T1000 (cell line): Measurements from ENCODE around the gene CLEC10A.
"Not testable (repeated sequence)": the region's sequence is repeated elsewhere in the genome, so short reads cannot be mapped to it uniquely, and the experiment has no call there.

Source experiments
- DNase-seq: peaks from one replicate; lab custom pipeline; 2025; ENCODE audit warnings: mixed read lengths; lab: John Stamatoyannopoulos, UW

CLEC10A gene

DNA sequence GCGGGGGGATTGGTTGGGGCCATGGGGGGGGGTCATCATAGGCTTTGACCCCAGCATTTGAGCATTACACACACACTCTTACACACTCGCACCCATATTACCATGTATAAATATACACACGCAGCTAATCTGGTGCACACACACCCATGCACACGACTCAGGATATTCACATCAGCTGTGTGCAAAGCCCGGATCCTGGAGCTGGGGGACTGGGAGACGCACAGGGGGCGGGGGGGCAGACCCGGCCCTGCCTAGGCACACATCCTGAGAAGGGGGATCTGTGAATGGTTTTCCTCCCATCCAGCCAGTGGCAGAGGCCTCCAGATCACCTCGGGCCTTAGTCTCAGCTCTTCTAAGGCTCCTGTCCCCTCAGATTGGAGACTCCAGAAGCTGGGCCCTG is 28.9 kb upstream of the CLEC10A start:
- no peak for DNase-seq

DNA sequence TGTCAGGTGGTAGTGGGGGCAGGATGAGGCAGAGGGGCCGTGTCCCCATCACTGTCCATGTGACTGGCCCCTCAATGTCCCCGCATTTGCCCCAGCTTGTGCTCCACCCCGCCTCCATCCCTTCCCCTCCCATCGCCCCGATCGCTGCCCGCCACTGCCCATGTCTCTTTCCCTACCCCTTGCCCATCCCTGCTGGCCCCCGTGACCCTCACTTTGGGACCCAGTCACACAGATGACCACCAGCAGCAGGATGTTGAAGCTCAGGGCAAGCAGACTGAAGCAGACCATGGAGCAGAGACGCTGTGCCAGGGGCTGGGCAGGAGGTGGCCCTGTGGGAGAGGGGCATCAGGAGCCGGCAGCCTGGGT is 28.5 kb upstream of the CLEC10A start:
- DNase-seq = no peak

DNA sequence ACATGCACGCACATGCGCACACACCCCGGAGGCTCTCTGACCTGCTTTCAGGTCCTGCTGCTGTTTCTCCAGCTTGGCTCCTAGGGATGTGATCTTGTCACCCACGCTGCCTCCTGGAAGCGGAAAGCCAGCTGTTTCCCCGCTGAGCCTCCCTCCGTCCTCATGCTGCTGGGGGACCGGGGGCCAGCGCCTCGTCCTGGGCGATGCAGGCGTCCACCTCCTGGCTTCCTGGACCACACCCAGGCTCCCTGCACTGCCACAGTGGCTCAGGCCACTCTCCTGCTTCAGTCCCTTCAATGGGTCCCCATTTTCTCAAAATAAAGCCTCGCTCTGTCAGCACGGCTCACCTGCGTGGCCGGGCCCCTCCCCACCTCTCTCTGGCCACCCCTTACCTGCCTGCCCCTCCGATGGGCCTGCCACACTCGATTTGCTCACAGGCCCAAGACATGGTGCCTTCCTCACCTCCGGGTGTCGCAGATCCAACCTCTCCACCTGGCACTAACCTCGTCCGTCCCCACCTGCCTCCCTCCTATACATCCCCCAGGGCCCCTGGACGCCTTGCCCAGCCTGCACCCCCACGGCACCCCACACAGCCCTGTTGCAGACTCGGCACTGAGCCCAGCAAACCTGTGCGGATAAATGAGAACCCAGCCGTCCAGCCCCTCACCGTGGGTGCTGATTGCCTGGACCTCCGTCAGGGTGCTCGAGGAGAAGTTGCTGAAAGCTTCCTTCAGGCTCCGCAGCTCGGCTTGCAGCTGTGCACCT is 27.9 kb upstream of the CLEC10A start:
- no peak for DNase-seq

DNA sequence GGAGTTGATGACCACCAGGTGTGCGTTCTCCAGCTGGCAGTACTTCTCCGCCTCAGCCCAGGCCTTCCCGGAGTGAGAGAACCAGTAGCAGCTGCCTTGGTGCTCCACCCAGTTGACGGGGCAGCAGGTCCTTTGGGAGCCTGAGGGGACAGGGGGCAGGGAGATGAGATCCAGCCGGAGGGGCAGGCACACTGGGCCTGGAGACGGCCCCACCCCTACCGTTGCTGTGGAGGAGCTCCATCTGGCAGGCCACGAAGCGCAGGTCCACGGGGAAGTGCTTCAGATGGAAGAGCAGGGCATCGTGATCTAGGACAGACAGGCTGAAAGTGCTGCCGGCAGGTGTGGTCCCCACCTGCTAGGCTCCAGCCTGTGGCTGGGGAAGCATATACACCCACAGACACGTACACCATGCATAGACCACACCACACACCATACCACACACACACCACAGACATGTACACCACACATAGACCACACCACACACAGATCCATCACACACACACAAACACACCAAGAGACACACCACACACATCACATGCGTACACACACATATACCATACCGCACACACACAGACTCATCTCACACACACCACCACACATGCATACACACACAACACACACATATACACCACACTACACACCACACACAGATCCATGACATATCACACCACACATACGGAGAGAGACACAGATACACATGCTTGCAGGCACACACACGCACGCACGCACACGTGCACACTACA is 27.1 kb upstream of the CLEC10A start:
- no peak for DNase-seq

DNA sequence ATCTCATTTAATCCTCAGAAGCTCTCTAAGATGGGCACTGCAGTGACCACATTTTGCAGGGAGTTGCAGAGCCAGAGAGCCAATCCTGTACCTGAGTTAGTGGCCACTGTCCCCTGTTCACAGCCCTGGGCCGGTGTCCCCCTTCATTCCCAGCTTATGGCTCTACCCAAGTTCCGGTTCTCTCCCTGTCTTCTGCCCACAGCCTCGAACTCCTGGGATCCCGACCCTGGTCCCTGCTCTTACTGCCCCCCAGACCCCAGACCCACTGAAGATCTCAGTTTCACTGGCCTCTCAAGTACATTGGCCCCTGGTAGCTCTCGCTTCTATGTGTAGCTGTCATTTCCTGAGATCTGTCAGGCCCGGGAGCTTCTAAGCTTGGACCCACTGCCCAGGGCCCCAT is 22.4 kb upstream of the CLEC10A start:
- no peak for DNase-seq

DNA sequence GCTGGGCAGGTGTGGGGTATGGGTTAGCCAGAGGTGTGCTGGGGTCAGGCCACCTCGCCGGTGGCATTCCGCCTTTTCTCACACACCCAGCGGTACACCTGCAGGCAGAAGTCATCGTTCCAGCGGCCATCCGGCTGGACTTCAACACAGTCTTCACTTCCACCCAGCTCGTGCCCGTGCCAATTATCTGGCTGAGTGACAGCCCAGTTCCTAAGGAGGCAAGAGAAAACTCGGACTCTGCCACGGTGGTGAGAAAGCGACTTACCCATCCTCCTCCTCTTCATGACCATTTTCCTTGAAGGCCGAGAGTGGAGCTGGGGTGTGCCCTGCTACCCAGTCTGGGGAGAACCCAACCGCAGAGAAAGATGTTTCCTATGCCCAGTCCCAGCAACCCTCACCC is 21.5 kb upstream of the CLEC10A start:
- DNase-seq = no peak

DNA sequence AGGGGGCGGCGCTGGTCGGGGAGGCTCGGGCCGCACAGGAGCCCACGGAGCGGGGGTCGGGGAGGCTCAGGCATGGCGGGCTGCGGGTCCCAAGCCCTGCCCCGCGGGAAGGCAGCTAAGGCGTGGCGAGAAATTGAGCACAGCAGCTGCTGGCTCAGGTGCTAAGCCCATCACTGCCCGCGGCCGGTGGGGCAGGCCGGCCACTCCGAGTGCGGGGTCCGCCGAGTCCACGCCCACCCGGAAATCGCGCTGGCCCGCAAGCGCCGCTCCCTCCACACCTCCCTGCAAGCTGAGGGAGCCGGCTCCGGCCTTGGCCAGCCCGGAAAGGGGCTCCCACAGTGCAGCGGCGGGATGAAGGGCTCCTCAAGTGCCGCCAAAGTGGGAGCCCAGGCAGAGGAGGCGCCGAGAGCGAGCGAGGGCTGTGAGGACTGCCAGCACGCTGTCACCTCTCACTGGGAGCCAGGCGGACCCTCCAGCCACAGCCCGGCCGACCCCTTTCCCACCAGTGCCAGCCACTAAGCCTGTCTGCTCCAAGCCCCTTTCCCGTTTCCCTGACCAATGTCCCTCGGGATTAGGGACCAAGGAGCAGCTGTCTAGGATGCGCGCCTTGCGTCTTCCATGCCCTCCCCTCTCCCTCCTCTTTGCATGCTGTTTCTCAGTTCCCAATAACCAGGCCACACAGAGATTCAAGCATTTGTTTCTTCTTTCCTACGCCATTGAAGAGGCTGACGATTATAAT is 20.8 kb upstream of the CLEC10A start:
- DNase-seq = not testable (repeated sequence)

DNA sequence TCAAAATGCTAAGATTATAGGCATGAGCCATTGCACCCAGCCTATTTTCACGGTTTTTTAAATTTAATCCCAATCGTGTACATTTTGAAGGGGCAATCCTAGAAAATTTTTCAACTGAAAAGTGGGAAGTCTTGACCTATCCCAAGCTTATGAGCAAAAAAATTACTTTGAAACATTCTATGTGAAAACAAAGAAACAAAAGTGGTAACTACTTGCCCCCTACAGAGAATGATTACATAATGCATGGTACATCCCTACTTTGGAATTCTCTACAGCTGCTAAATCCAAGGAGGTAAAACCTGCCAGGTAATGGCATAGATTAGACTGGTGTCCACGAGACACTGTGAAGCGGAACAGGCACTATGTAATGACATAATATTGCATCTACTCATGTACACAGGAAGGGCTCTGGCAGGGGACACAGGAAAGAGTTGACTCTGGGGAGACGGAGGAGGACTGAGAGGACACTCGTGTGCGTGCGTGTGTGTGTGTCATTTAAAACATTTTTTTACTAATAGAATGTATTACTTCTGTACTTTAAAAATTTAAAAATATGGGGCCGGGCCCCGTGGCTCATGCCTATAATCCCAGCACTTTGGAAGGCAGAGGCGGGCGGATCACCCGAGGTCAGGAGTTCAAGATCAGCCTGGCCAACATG is 18.9 kb upstream of the CLEC10A start:
- no peak for DNase-seq

DNA sequence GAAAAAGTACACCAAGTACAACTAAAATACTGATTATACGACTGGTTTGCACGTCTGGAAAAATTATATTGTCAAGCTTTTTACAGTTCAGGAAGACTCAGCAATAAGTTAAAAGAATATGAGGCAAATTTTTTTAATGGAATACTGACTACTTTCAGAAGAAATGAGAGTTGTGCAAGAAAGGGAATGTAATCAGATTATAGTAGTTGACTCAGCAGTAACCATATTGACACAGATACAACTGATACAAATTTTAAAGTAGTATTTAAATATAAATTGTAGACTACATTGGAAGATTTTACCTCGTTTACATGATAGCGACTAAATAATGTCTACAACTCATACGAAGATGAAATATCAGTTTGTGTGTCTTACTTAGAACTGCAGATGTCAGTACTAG is 17.9 kb upstream of the CLEC10A start:
- DNase-seq = no peak

DNA sequence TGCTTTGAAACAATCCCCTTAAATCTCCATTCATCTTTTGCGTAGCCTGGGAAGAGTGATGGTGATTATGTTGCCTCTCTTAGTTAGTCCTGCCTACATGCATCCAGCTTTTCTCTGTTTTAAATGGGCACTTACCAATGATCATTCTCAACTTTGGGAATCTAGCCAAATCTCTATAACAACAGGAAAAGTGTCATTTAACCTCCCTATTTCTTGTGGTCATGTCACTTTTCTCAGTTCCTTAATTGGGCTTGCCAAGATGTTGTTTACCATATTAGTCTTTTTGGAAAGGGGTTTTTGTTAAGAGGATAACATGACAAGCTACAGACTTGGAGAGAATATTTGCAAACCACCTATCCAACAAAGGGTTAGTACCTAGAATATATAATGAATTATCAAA is 15.6 kb upstream of the CLEC10A start:
- no peak for DNase-seq

DNA sequence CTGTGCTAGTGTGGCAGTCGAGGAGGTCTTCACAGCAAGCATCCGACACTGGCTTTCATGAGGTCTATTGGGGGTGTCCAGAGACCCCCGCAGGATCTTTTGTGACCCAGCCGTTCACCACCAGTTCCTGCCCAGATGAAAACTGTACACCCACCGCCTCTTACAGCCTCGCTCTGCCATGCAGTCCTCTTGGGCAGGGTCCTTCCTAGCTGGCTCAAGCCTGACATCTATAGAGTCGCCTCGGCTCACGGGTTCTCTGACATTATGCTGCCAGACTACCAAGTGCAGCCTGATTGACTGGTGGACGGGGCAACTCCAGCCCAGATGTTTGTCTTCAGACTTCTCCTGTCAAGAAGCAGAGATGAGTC is 14.6 kb upstream of the CLEC10A start:
- DNase-seq = no peak

DNA sequence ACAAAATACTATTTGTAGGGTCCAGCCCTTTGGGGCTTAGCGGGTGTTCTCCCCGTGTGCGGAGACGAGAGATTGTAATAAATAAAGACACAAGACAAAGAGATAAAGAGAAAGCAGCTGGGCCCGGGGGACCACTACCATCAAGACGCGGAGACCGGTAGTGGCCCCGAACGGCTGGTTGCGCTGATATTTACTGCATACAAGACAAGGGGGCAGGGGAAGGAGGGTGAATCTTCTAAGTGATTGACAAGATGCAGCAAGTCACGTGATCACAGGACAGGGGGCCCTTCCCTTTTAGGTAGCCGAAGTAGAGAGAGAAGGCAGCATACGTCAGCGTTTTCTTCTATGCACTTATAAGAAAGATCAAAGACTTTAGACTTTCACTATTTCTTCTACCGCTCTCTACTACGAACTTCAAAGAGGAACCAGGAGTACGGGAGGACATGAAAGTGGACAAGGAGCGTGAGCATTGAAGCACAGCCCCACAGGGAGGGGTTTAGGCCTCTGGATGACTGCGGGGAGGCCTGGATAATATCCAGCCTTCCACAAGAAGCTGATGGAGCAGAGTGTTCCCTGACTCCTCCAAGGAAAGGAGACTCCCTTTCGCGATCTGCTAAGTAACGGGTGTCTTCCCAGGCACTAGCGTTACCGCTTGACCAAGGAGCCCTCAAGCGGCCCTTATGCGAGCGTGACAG is 11.4 kb upstream of the CLEC10A start:
- DNase-seq = not testable (repeated sequence)

DNA sequence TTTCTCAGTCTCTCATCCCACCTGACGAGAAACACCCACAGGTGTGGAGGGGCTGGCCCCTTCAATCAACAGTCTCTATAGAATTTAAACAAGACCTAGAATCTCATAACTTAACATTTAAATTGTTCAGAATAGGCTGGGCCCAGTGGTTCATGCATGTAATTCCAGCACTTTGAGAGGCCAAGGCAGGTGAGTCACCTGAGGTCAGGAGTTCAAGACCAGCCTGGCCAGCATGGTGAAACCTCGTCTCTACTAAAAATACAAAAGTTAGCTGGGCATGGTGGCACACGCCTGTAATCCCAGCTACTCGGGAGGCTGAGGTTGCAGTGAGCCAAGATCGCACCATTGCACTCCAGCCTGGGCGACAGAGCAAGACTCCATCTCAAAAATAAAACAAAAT is 9.5 kb upstream of the CLEC10A start:
- DNase-seq = not testable (repeated sequence)

DNA sequence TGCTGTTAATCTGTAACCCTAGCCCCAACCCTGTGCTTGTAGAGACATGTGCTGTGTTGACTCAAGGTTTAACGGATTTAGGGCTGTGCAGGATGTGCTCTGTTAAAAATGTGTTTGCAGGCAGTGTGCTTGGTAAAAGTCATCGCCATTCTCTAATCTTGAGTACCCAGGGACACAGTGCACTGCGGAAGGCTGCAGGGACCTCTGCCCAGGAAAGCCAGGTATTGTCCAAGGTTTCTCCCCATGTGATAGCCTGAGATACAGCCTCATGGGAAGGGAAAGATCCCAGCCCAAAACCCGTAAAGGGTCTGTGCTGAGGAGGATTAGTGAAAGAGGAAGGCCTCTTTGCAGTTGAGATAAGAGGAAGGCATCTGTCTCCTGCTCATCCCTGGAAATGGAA is 8.4 kb upstream of the CLEC10A start:
- DNase-seq = not testable (repeated sequence)

DNA sequence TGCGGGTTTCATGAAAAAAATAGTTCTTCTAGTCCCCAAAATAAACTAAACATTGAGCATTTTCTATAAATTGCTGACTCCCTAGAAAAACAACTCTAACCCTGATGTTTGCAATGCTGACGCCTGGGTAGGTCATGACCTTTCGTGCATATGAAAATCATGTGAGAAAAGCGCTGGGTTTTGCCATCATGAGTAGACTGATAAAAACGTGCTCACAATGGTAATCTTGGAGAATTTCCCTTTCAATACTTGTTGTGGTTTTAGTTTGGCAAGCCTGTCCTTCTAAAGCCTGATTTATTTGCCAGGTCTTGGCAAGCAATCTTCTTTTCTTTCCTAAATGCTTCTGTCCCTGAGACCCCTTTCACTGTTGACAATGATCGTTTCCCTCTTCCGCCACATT is 4.0 kb upstream of the CLEC10A start:
- no peak for DNase-seq

DNA sequence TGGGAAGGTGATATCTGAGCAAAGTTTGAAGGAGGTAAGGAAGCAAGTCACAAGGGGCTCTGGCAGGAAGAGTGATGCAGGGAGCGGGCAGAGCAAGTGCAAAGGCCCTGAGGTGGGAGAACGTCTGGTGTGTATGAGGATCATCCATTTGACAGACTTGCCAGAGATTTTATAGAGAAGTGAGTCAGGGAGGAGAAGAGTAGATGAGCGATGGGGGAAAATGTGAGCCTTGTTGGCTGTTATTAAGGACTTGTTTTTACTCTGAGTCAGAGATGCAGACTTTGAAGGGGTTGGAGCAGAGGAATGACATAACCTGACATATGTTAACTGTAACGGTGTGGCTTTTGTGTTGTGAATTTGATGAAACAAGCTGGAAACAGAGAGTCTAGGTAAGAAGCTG is 3.5 kb upstream of the CLEC10A start:
- no peak for DNase-seq

DNA sequence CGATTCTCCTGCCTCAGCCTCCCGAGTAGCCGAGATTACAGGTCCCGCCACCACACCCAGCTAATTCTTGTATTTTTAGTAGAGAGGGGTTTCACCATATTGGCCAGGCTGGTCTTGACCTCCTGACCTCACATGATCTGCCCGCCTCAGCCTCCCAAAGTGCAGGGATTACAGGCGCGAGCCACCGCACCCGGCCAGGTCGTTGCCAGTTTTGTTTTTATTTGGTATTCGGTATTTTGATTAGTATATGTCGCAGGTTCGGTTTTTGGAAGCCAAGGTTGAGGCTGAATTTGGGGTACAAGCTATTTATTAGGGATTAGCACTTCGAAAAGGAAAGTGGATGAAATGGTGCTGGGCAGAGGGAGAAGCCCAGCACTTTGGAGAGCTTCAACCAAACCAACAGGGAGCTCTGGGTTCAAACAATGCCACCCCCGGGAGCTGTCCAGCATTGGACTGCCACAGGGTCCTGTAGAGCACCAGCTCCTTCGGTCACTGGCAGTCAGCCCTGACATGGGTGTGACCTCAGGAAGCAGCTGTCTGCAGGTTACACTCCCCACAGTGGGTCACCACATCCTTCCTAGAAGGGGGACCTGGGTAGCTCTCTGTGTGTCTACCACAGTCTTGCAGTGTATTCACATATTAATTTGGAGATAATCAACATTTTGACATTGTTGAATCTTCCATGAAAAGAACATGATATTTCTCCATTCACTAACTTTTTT is 1.5 kb upstream of the CLEC10A start:
- DNase-seq = no peak

DNA sequence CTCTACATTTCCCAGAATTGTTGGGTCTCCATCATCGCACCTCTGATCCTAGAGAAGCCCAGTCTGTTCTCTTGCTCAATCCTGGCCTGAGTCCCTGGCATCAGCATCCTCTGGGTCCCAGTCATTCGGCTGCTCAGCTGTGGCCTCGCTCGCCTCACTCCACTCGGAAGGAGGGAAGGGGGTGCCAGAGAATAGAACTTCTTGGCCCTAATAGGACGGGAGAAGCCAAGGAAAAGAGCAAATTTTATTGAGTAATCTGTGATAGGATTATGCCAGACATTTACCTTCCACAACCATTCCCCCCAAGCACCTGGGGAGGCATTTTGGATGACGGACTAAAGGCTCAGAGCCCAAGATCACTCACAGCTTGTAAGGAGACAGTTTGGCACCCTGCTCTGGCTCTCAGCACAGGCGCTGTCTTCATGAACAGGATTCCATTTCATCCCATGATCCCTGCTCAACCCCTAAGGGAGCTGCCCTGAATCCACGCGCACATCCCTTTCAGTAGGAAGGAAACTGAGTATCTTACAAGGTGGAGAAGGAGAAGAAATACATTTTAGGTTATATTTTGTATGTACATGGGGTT is 498 bp upstream of the CLEC10A start:
- DNase-seq = no peak

DNA sequence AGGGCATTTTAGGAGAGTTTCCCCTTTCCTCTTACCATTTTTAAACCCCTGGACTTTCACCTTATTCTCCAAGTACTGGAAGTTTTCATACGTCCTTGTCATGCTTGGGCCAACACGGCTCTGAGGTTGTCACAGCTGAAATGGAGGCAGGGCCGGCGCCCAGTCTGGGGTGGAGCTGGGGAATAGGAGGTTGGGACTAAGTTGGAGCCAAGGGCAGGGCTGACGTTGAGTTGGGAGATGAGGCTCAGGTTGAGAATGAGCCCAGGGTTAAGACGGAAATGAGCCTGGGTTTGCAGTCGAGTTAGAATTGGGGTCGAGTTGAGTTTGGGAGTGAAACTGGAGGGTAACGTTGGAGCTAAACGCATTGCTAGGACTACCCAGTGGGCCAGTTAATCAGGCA is 1.3 kb downstream of the CLEC10A start:
- no peak for DNase-seq

DNA sequence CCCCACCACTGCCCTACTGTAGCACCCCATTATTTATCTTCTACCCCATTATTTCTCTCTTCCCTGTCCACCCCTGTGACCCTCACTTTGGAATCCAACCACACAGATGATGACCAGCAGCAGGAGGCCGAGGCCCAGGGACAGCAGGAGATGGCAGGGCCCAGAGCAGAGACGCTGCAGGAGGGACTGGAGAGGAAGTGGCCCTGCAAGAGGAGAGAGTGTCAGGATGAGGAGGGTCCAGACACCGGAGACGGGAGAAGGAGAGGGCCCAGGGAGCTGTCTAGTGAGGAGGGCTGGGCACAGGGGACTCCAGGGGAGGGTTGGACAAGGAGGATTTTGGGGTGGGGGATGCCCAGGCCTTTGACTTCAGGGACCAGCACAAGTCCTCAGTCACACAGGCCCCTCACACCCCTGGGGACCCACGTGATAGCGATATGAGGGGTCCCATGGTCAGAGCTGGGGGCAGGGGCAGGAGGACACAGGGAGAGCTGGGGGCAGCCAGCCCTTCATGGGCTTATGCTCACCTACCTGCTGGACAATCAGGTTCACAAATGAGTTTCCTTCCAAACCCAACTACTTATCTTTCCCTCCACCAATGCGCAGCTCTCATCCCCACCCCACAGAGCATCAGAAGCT is 2.0 kb downstream of the CLEC10A start:
- DNase-seq = no peak
